Measurements from ENCODE around the gene NIPAL3.
"Not testable (repeated sequence)": the region's sequence is repeated elsewhere in the genome, so short reads cannot be mapped to it uniquely, and the experiment has no call there.

DNA sequence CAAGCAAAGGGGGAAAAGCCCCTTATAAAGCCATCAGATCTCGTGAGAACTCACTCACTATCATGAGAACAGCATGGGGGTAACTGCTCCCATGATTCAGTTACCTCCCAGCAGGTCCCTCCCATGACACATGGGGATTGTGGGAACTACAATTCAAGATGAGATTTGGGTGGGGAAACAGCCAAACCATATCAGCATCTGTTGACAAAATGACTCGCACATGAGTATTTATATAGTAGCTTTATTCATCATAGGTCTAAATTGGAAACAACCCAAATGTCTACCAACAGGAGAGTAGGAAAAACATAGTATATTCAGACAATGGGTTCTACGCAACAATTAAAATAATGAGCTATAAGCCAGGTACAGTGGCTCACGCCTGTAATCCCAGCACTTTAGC lies 46.5 kb downstream of the NIPAL3 start:
- TF ChIP-seq, protein P1, sequence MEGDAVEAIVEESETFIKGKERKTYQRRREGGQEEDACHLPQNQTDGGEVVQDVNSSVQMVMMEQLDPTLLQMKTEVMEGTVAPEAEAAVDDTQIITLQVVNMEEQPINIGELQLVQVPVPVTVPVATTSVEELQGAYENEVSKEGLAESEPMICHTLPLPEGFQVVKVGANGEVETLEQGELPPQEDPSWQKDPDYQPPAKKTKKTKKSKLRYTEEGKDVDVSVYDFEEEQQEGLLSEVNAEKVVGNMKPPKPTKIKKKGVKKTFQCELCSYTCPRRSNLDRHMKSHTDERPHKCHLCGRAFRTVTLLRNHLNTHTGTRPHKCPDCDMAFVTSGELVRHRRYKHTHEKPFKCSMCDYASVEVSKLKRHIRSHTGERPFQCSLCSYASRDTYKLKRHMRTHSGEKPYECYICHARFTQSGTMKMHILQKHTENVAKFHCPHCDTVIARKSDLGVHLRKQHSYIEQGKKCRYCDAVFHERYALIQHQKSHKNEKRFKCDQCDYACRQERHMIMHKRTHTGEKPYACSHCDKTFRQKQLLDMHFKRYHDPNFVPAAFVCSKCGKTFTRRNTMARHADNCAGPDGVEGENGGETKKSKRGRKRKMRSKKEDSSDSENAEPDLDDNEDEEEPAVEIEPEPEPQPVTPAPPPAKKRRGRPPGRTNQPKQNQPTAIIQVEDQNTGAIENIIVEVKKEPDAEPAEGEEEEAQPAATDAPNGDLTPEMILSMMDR (optimal IDR thresholded peaks at IDR 0.05 in 1 of 3, IDR thresholded peaks at IDR 0.05 in 1 of 3, conservative IDR thresholded peaks at IDR 0.05 in 1 of 3; ENCODE audit: extremely low read depth in 1 of 3, insufficient read depth in 2 of 3, low read length in 3 of 3), result not testable (repeated sequence)
- not testable (repeated sequence) for TF ChIP-seq EZH2 (IDR thresholded peaks at IDR 0.05; ENCODE audit: low read length)

Measured in keratinocyte (primary cell).